GM12892 (cell line): Measurements from ENCODE around the gene GTPBP4.

Experiments
- POLR2A ChIP-seq: IDR thresholded peaks from 2 replicates; pipeline ENCODE4 v1.6.1; 2011; ENCODE audit warnings: low read depth, low read length, control low read depth
- POLR2AphosphoS5 ChIP-seq: IDR thresholded peaks from 2 replicates; pipeline ENCODE4 v1.6.1; 2011; ENCODE audit warnings: low read depth, low read length, control low read depth
- TAF1 ChIP-seq: IDR thresholded peaks from 2 replicates; pipeline ENCODE4 v1.6.1; 2011; ENCODE audit warnings: low read depth, mild to moderate bottlenecking, control low read depth, low read length, borderline replicate concordance

DNA sequence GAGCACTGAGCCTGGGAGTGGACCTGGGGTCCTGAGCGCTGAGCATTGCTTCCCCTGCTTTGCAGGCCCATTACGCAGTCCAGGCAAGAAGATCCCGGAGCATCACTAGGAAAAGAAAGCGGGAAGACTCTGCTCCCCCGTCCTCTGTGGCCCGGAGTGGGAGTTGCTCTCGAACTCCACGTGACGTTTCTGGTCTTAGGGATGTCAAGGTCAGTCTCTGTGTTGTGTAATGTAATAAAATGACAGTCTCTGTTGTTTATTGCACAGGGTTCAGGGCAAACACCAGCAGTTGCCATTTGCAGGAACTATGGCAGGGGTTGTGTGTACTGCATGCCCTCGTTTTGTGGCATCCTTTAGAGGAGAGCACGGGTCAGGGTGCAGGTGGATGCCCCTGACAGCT is 27.5 kb downstream of the GTPBP4 start:
- TF ChIP-seq POLR2AphosphoS5, result no peak
- TF ChIP-seq POLR2A, result no peak
- TF ChIP-seq TAF1, result no peak
